ENCODE measurements around the gene SPTBN5.

- TF ChIP-seq CTCF (conservative IDR thresholded peaks at IDR 0.05; ENCODE audit: low read depth, low read length) (no peak), EZH2 (IDR thresholded peaks at IDR 0.05; ENCODE audit: low read length, unreplicated experiment) (no peak), EZH2phosphoT487 (IDR thresholded peaks at IDR 0.05; ENCODE audit: borderline replicate concordance, low read length) (no peak)
Measured at GRCh38 chr15:41885841-41886240, 8.0 kb downstream of the SPTBN5 start.

Measured in PC-3 (cell line).